Ramos (cell line): ENCODE results near the gene HSD17B3.
"Not testable (repeated sequence)": the region's sequence is repeated elsewhere in the genome, so short reads cannot be mapped to it uniquely, and the experiment has no call there.

Experiments
- in situ Hi-C: fragments of 300-500 bp; cut with MboI; formaldehyde crosslinking; loops from one replicate; pipeline ENCODE4 v1.14.3; 2022; ENCODE audit warnings: low sequenced_read_pairs; ENCODE audit not compliant: unreplicated experiment

HSD17B3 gene

DNA sequence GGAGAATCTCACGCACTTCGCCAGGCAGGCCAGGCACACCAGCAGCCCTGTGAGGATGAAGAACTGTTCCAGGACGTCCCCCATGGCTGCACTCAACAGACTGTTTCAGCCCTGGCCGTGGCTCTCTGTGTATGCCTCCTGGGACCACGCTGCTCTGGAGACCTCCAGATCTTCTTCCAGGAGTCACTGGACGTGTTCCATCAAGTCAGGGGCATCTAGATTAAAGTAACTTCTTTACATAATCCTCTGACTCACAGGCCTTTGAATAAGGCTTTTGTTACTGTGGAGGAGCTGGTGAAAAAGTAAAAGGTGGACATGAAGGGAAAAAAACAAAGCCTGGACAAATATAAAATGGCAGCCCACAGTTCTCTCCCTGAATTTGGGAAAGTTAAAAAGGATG is at the start of gene HSD17B3:
Gene HSD17B3, minus strand, starts transcription at position 156 of the 400 bp plus-strand sequence. Its CDS starts 72 bp downstream, at position 84.
- in situ Hi-C loops: no loop called here

DNA sequence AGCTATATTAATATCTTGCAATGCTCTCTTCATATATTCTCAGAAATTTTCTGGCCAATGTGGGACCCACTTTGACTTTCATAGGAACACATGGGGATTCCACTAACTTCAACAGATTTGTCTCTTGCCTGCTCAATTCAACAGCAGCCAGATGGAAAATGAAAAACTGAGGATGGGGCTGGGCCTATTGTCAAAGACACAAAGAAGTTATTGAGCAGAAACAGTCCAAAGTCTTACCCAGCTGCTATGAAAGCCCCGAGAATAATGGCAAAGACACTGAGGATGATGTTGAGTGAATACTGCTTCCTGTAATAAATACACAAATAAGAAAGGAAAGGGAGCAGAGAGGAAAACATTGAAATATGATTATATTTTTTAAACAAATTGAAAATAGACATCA is 48.9 kb upstream of the HSD17B3 start:
- in situ Hi-C loops: no loop called here

DNA sequence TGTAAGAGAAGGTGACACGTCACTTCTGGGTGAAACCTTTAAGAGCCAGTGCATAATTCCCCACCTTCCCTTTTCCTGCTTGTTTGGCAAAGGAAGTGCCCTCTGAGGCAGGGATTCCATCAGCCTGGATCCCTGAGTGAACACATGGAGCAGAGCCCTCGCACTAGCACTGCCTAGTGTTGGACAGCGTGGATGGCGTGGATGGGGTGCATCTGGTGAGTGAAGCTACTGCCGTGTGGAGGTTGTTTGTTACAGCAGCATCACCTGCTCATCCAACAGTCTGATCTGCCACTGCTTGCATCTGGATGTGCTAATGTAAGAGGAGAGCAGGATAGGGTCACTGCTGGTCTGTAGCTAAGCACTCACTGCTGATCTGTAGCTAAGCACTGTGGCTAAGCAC is 46.3 kb upstream of the HSD17B3 start:
- in situ Hi-C loops: no loop called here

- in situ Hi-C loops: no loop called here
Observed at GRCh38 chr9:96345551-96345950, 43.6 kb upstream of the HSD17B3 start.

- in situ Hi-C loops: no loop called here
Observed at GRCh38 chr9:96344458-96345180, 42.6 kb upstream of the HSD17B3 start.

DNA sequence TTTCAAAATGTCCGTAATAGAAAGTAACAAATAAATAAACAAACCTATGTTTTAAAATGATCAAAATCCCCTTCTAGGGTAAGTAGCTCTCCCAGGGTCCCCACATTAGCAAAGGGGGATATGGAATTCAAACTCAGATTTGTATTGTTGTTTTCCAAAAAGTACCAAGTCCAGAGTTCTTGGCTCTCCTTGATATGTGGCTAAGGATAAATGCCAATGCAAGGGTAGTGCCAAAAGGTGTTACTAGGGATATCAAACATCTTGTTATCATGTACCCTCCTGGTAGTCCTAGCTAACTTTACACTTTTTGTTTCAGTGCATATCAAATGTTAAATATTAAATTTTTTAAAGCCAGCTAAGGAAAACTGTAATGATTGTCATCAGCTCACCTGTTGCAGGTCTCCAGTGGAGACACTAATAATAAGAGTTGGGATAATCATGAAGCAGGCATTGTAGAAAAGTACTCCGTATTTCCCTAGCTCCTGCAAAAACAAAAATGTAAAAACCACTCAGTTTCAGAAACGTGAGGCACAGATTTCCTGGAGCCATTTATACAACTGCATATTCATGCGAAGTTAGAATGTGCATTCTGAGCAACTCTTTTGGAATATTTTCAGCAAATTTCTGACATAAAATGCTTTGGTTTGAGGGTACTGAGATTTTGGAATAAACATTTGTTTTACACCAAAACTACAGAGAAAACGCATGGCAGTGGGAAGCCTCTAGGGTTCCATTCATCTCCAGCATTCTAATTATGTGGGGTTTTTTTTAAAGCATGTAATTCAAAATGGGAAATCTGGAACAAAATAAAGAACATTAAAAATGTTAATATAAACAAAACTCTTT is 41.8 kb upstream of the HSD17B3 start:
- in situ Hi-C loops: no loop called here

DNA sequence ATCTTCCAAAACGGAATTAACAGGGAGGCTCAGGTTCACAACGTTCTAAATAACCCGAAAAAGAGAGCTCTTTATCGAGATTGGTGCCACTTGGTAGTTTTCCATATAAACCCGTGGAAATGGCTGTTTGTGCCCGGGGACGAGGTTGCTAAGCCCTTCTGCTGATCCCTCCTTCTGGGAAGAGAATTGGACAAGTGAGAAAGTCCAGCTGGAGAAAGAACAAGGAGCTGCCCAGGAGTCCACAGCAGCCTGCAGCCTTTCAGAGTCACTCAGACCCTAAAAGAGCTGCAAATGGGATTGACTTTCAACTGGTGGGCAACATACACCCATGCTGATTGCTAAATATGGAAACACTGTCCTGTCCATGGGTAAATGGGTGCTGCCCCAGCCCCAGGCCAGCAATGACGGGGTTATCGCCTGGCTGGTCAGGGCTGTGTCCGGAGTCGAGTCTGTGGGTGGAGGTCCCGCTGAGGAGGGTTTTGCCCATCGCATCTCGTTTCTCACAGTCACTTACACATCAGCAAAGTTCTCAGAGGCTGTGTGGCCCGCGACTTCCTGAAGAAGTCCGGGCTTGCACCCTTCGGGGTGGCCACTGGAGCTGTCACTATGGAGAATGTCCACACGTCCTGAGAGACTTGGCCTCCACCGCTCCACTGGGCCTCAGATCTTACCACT is 40.7 kb upstream of the HSD17B3 start:
- in situ Hi-C loops: no loop called here

DNA sequence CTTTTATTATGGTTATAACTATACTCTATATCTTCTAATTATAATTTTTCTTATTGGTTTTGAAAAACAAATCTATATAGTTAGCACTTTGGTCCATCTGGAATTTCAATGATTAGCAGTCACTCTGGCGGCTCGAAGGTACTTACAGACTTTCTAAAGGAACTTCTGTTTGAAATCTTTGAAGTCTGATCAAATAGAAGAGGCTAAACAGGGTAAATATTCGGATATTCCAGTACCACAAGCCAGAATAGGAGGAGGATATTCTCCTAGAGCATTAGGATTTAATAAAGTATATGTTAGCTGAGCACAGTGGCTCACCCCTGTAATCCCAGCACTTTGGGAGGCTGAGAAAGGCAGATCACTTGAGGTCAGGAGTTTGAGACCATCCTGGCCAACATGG is 38.7 kb upstream of the HSD17B3 start:
- in situ Hi-C loops: no loop called here

- in situ Hi-C loops: no loop called here
Observed at GRCh38 chr9:96338299-96338698, 36.3 kb upstream of the HSD17B3 start.

DNA sequence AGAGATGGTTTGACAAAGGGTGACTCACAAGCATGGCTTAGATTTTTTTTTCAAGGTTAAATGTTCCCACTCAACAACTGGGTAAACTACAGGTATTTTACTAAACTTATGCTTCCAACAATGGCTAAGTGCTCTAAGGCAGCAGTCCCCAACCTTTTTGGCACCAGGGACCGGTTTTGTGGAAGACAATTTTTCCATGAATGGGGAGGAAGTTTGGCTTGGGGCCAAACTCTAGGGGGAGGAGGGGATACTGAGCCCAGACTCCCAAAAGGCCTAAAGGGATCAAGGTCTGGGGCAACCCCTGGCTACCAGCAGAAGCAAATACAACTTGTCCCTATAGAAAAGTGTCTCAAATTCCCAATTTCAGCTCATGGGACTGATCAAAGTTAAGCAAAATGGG is 32.0 kb upstream of the HSD17B3 start:
- in situ Hi-C loops: no loop called here

- in situ Hi-C loops: no loop called here
Observed at GRCh38 chr9:96331236-96331947, 29.4 kb upstream of the HSD17B3 start.

DNA sequence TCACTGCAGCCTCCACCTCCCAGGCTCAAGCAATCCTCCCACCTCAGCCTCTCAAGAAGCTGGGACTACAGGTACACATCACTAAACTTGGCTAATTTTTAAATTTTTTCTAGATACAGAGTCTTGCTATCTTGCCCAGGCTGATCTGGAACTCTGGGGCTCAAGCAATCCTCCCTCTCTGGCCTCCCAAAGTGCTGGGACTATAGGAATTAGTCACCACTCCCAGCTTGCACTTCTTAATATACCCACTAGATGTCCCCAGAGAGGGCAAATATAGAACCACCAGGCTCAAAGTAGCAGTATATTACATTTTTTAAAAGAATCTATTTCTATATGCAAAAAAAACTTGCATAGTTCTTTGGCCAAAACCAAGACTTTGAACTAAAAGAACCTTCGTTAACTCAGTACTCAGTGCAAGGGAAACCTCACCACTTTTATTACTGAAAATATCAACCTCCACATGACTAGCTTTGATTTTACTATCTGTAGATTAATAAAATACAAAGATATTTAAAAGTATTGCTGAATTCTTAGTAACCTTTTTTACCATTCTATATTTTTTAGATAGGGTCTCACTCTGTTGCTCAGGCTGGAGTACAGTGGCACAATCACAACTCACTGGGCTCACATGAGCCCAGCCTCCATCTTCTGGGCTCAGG is 25.8 kb upstream of the HSD17B3 start:
- in situ Hi-C loops: no loop called here

DNA sequence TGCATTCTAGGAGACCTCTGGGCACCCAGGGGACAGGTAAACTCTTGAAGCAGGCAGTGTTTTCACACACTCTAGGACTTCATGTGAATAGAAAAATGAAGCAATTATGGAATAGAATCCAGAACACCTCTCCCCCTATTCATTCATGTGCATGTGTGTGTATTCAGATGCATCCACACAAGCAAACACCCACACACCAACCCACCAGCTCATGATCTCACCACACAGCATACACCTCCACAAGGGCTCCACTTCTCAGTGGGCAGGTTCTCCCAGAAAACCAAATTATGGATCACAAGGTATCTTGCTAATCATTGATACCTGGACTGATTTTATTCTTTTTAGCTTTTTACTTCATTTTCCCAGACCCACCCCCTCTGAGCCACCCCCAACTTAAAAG is 21.2 kb upstream of the HSD17B3 start:
- in situ Hi-C loops: no loop called here

DNA sequence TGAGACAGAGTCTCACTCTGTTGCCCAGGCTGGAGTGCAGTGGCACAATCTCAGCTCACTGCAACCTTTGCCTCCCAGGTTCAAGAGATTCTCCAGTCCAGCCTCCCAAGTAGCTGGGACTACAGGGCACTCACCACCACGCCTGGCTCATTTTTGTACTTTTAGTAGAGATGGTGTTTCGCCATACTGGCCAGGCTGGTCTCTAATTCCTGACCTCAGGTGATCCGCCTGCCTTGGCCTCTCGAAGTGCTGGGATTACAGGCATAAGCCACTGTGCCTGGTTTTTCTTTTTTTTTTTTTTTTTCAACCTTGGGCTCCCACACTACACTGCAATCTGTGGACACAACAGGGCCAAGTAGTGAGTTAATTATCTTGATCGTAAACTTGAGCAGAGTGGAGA is 20.8 kb upstream of the HSD17B3 start:
- in situ Hi-C loops: not testable (repeated sequence)

- in situ Hi-C loops: not testable (repeated sequence)
Observed at GRCh38 chr9:96322210-96322609, 20.2 kb upstream of the HSD17B3 start.

DNA sequence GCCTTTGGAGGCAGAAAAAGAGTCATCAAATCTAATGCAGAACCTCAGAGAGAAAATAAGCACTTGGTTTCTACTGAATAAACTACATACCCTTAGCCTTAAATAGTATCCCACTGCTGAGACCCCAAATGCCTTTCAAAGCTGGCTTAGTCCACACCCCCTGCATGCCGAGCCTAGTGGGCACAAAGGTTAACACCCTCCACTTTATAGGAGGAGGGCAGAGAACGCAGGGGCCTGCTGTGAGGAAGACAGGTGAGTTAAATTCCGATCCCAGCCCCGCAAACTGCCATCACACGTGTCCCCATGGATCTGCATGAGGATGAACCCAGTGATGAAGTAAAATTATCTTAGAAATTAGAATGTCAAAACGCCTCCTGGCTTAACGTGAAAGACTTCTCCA is 19.5 kb upstream of the HSD17B3 start:
- in situ Hi-C loops: no loop called here

DNA sequence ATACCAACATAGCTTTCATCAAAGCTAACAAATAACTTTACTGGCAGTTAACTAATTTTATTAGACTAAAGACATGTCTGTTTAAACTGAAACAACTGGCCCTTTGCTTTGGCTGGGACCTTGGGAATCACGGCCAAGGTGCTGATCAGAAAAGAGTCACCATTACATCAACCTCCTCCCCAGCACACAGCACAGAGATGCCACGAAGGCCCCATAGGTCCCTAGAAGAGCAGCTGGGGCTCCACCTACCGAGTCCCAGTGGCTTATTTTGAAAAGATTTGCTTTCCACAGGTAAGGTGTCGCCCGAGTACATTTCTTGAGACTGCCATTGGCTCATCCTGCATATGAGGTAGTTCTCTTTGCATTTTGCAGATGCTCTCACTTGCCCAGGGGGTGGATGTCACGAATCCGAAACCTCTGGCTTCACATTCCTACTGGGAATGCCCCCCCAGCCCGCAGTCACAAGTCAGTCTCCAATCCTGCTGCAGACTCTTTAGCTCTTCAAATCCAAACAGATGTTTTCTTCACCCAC is 18.8 kb upstream of the HSD17B3 start:
- in situ Hi-C loops: no loop called here

DNA sequence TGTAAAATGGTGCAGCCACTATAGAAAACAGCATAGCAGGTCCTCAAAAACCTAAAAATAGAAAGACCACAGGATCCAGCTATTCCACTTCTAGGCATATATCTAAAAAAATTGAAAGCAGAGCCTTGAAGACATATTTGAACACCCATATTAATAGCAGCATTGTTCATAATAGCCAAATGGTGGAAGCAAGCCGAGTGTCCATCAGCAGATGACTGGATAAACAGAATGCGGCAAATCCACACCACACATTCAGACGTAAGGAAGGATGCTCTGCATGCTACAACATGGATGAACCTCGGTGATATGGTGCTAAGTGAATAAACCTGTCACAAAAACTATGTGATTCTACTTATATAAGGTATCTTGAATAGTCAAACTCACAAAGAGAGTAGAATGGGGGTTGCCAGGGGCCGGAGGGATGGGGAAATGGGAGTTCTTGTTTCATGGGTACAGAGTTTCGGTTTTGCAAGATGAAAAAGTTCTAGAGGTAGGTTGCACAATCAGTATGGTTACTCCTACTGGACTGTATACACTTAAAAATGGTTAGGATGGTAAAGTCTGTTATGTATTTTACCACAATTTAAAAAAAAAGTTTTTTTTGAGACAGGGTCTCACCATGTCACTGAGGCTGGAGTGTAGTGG is 17.1 kb upstream of the HSD17B3 start:
- in situ Hi-C loops: no loop called here

DNA sequence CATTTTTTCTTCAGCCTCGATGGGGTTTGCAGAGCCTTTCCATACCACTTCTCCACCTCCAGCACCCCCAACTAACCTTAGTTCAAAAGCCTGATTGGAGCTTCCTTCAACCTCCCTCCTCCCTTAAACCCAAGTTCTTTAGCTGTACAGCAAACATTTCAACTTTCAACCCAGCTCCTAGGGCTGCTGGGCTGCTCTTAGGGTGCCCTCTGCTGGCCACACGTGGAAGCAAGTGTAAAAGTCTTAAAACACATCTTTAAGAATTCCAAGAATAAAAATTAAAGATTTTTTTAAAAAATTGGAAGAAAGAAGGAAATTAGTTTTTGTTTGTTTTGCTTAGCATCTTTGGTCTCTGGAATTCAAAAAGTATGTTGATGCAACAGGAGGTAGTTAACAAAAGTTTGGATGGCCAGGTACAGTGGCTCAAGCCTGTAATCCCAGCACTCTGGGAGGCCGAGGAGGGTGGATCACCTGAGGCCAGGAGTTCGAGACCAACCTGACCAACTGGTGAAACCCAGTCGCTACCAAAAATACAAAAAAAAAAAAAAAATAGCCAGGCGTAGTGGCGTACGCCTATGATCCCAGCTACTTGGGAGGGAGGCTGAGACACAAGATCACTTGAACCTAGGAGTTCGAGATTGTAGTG is 15.5 kb upstream of the HSD17B3 start:
- in situ Hi-C loops: no loop called here
